Measurements from ENCODE around the gene PAM16. TPM values are rescaled to one million over a fixed set of nuclear protein-coding genes. Genes with fewer than 3 reads are reported as not detected.
A peak's percentile ranks its signal among the peaks of the same experiment; 100 is the strongest.
"Not testable (repeated sequence)": the region's sequence is repeated elsewhere in the genome, so short reads cannot be mapped to it uniquely, and the experiment has no call there.

The PAM16 gene
- total and polyA plus RNA-seq, 5 donors: 57.6 to 131 (median 59.8) TPM

- Histone ChIP-seq H3K27ac (ENCODE audit: low read length) (no peak overlapping the region), H3K27me3 (ENCODE audit: control insufficient read depth, insufficient read depth) (no peaks in the 10 kb centered on the region), H3K4me3 (ENCODE audit: low read length) (no peak overlapping the region), H3K9me3 (ENCODE audit: control insufficient read depth, low read length) (no peaks in the 10 kb centered on the region), H3K4me1 (ENCODE audit: control insufficient read depth, insufficient read depth, low read length) (no peaks in the 10 kb centered on the region)
- ATAC-seq (no peak), DNase-seq (no peak)
- 73% methylated on average over 10 of the region's 10 CpGs for WGBS
- intact Hi-C loops (cut with DNase I): loop anchor here in 1 of 4 donors (10.0 kb wide), 1 partner anchor 55 kb away; no protein-coding TSS in a partner anchor
Observed at GRCh38 chr16:4339455-4339854, 11.7 kb downstream of the PAM16 start.

- Histone ChIP-seq H3K4me1 (ENCODE audit: control insufficient read depth, insufficient read depth, low read length) (no peaks in the 10 kb centered on the region), H3K27ac (ENCODE audit: low read length) (no peak overlapping the region), H3K4me3 (ENCODE audit: low read length) (no peak overlapping the region), H3K27me3 (ENCODE audit: control insufficient read depth, insufficient read depth) (no peaks in the 10 kb centered on the region), H3K9me3 (ENCODE audit: control insufficient read depth, low read length) (no peaks in the 10 kb centered on the region)
- WGBS: 79% methylated on average over 10 of the region's 10 CpGs
- DNase-seq (peak in 2 of 3 donors; percentile 54 to 58), ATAC-seq (peak in 1 of 2 donors; percentile 5)
- intact Hi-C loops (cut with DNase I): loop anchor here in 1 of 4 donors (10.0 kb wide), 1 partner anchor 54 kb away; no protein-coding TSS in a partner anchor
Observed at GRCh38 chr16:4338712-4339299, 12.3 kb downstream of the PAM16 start.

DNA sequence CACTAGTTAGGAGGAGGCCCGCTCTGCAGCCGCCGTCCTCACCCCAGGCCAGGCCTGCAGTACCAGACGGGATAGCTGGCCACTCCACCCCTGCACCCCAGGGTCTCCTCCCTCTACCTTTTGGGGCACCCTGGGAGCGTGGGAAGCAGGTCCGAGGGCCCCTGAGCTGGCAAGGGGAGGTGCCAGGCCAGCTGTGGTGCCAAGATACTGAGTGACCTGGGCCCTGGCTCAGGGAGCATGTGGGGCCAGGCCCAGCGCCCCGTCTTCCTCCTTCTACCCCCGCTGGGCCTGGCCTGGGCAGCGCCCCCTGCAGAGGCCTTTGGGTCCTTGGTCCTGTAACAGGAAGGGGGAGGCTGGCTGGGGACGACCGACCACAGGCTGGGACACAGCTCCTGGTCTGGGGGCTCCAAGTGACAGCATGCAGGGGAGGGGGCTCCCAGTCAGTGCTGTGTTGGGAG, 13.0 kb downstream of the PAM16 start:
- intact Hi-C loops (cut with DNase I): loop anchor here in 1 of 4 donors (10.0 kb wide), 1 partner anchor 53 kb away; no protein-coding TSS in a partner anchor

GRCh38 chr16:4337540-4338088, 13.5 kb downstream of the PAM16 start:
- WGBS: 77% methylated on average over 12 of the region's 12 CpGs
- no peaks in the 10 kb centered on the region for H3K9me3 ChIP-seq (ENCODE audit: control insufficient read depth, low read length)
- H3K4me3 ChIP-seq (ENCODE audit: low read length): no peak overlapping the region
- intact Hi-C loops (cut with DNase I): loop anchor here in 1 of 4 donors (10.0 kb wide), 1 partner anchor 53 kb away; no protein-coding TSS in a partner anchor
- ATAC-seq (peak in 1 of 2 donors; percentile 1), DNase-seq (peak in 2 of 3 donors; percentile 42 to 52)
- H3K27me3 ChIP-seq (ENCODE audit: control insufficient read depth, insufficient read depth): no peaks in the 10 kb centered on the region
- no peaks in the 10 kb centered on the region for H3K4me1 ChIP-seq (ENCODE audit: control insufficient read depth, insufficient read depth, low read length)
- H3K27ac ChIP-seq (ENCODE audit: low read length): no peak overlapping the region

More for the DNA sequence above, 13.0 kb downstream of the PAM16 start:
- 82% methylated on average over 12 of the region's 12 CpGs for WGBS
- Histone ChIP-seq H3K4me3 (ENCODE audit: low read length) (no peak overlapping the region), H3K4me1 (ENCODE audit: control insufficient read depth, insufficient read depth, low read length) (no peaks in the 10 kb centered on the region), H3K27ac (ENCODE audit: low read length) (no peak overlapping the region), H3K27me3 (ENCODE audit: control insufficient read depth, insufficient read depth) (no peaks in the 10 kb centered on the region), H3K9me3 (ENCODE audit: control insufficient read depth, low read length) (no peaks in the 10 kb centered on the region)
- ATAC-seq (peak in 1 of 2 donors; percentile 2), DNase-seq (peak in 2 of 3 donors; percentile 50 to 58)

DNA sequence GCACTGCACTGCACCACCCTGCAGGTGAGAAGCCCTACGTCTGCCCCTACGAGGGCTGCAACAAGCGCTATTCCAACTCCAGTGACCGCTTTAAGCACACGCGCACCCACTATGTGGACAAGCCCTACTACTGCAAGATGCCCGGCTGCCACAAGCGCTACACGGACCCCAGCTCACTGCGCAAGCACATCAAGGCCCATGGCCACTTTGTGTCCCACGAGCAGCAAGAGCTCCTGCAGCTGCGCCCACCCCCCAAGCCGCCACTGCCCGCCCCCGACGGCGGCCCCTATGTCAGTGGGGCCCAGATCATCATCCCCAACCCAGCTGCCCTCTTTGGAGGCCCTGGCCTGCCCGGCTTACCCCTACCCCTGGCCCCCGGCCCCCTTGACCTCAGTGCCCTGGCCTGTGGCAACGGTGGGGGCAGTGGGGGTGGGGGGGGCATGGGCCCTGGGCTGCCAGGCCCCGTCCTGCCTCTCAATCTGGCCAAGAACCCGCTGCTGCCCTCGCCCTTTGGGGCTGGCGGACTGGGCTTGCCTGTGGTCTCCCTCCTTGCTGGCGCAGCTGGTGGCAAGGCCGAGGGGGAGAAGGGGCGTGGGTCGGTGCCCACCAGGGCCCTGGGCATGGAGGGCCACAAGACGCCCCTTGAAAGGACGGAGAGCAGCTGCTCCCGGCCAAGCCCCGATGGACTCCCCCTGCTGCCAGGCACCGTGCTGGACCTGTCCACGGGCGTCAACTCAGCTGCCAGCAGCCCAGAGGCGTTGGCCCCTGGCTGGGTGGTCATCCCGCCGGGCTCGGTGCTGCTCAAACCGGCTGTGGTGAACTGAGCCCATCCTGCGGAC, 14.2 kb downstream of the PAM16 start:
- Histone ChIP-seq H3K27ac (ENCODE audit: low read length) (no peak overlapping the region), H3K4me1 (ENCODE audit: control insufficient read depth, insufficient read depth, low read length) (no peaks in the 10 kb centered on the region)

DNA sequence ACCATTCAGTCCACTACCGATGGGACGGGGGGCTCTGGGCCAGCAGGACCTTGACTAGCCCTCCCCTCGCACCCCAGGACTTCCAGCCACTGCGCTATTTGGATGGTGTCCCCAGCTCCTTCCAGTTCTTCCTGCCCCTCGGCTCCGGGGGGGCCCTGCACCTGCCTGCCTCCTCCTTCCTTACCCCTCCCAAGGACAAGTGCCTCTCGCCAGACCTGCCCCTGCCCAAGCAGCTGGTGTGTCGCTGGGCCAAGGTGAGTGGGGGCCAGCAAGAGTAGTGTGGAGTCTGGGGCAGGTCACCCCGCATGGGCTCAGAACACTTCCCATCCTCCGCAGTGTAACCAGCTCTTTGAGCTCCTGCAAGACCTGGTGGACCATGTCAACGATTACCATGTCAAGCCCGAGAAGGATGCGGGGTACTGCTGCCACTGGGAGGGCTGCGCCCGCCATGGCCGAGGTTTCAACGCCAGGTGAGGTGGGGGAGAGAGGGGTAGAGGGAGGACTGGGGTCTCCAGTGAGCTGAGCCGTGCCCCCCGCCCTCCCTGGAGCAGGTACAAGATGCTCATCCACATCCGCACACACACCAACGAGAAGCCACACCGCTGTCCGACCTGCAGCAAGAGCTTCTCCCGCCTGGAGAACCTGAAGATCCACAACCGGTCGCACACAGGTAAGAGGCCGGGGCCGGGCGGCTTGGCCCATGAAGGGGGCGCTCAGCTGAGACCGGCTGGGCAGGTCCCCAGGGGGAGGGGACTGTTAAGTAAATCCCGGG, 16.2 kb downstream of the PAM16 start:
- no peak overlapping the region for H3K27ac ChIP-seq (ENCODE audit: low read length)
- 86% methylated on average over 32 of the region's 32 CpGs for WGBS
- DNase-seq: peak in 1 of 3 donors; percentile 60

More for the DNA sequence above, 14.2 kb downstream of the PAM16 start:
- H3K4me3 ChIP-seq (ENCODE audit: low read length): no peak overlapping the region
- no peaks in the 10 kb centered on the region for H3K27me3 ChIP-seq (ENCODE audit: control insufficient read depth, insufficient read depth)
- WGBS: 88% methylated on average over 41 of the region's 41 CpGs
- ATAC-seq: no peak
- intact Hi-C loops (cut with DNase I): loop anchor here in 1 of 4 donors (10.0 kb wide), 1 partner anchor 52 kb away; no protein-coding TSS in a partner anchor
- peak in 2 of 3 donors; percentile 26 to 48 for DNase-seq
- no peaks in the 10 kb centered on the region for H3K9me3 ChIP-seq (ENCODE audit: control insufficient read depth, low read length)

GRCh38 chr16:4333714-4334113, 17.4 kb downstream of the PAM16 start:
- ATAC-seq; H3K4me1 ChIP-seq (ENCODE audit: control insufficient read depth, insufficient read depth, low read length); H3K27ac ChIP-seq (ENCODE audit: low read length); H3K4me3 ChIP-seq (ENCODE audit: low read length); H3K27me3 ChIP-seq (ENCODE audit: control insufficient read depth, insufficient read depth); DNase-seq; H3K9me3 ChIP-seq (ENCODE audit: control insufficient read depth, low read length): not testable (repeated sequence)
- 92% methylated on average over 9 of the region's 9 CpGs for WGBS
- intact Hi-C loops (cut with DNase I): loop anchor here in 3 of 4 donors (5.0 to 10.0 kb wide), 2 partner anchors 46 to 49 kb away; no protein-coding TSS in a partner anchor

More for the DNA sequence above, 16.2 kb downstream of the PAM16 start:
- no peaks in the 10 kb centered on the region for H3K4me1 ChIP-seq (ENCODE audit: control insufficient read depth, insufficient read depth, low read length)
- H3K4me3 ChIP-seq (ENCODE audit: low read length): no peak overlapping the region
- intact Hi-C loops (cut with DNase I): loop anchor here in 3 of 4 donors (5.0 to 10.0 kb wide), 2 partner anchors 48 to 50 kb away; no protein-coding TSS in a partner anchor
- ATAC-seq: no peak
- no peaks in the 10 kb centered on the region for H3K27me3 ChIP-seq (ENCODE audit: control insufficient read depth, insufficient read depth)
- H3K9me3 ChIP-seq (ENCODE audit: control insufficient read depth, low read length): no peaks in the 10 kb centered on the region

DNA sequence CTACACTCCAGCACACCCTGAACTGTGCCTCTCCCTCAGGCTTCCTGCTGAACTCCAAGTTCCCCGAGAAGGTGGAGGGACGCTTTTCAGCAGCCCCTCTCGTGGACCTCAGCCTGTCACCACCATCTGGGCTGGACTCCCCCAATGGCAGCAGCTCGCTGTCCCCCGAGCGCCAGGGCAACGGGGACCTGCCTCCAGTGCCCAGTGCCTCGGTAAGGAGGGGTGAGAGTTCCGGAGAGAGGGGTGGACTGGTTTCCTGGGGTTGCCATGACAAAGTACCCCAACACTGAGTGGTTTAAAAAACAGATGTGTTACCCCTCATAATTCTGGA, 17.8 kb downstream of the PAM16 start:
- no peaks in the 10 kb centered on the region for H3K27me3 ChIP-seq (ENCODE audit: control insufficient read depth, insufficient read depth)
- no peak for DNase-seq
- 75% methylated on average over 9 of the region's 9 CpGs for WGBS
- peaks cover 9% of the 10 kb centered on the region for H3K4me1 ChIP-seq (ENCODE audit: control insufficient read depth, insufficient read depth, low read length)
- no peaks in the 10 kb centered on the region for H3K9me3 ChIP-seq (ENCODE audit: control insufficient read depth, low read length)
- ATAC-seq: no peak
- H3K27ac ChIP-seq (ENCODE audit: low read length): no peak overlapping the region
- intact Hi-C loops (cut with DNase I): loop anchor here in 3 of 4 donors (5.0 to 10.0 kb wide), 2 partner anchors 46 to 48 kb away; no protein-coding TSS in a partner anchor
- no peak overlapping the region for H3K4me3 ChIP-seq (ENCODE audit: low read length)

- Histone ChIP-seq H3K4me1 (ENCODE audit: control insufficient read depth, insufficient read depth, low read length) (peaks cover 9% of the 10 kb centered on the region), H3K27ac (ENCODE audit: low read length) (no peak overlapping the region), H3K27me3 (ENCODE audit: control insufficient read depth, insufficient read depth) (no peaks in the 10 kb centered on the region), H3K9me3 (ENCODE audit: control insufficient read depth, low read length) (no peaks in the 10 kb centered on the region), H3K4me3 (ENCODE audit: low read length) (no peak overlapping the region)
- ATAC-seq (no peak), DNase-seq (peak in 1 of 3 donors; percentile 52)
- intact Hi-C loops (cut with DNase I): loop anchor here in 3 of 4 donors (5.0 to 10.0 kb wide), 2 partner anchors 45 to 48 kb away; no protein-coding TSS in a partner anchor
- WGBS: 84% methylated on average over 19 of the region's 19 CpGs
Observed at GRCh38 chr16:4332623-4333307, 18.4 kb downstream of the PAM16 start.
